Smooth muscle cell (in vitro differentiated cells): Measurements from ENCODE around the gene CLCN5. TPM values are rescaled to one million over a fixed set of nuclear protein-coding genes. Genes with fewer than 3 reads are reported as not detected.
A peak's percentile ranks its signal among the peaks of the same experiment; 100 is the strongest.

ENCODE experiments used
- DNase-seq: peaks from one replicate; lab custom pipeline; 2025; ENCODE audit not compliant: unreplicated experiment; lab: John Stamatoyannopoulos, UW
- H2AFZ ChIP-seq: fragments of 200-600 bp; sonication (generic); 2 replicates; pipeline ENCODE4 v1.6.0; 2016; ENCODE audit warnings: antibody characterized with exemption, low read depth, mild to moderate bottlenecking
- H3F3A ChIP-seq: fragments of 200-600 bp; sonication (generic); 2 replicates; pipeline ENCODE4 v1.6.0; 2017; ENCODE audit warnings: antibody characterized with exemption, low read depth
- H3K27ac ChIP-seq: fragments of 200-600 bp; sonication (generic); 2 replicates; pipeline ENCODE4 v1.5.1; 2016; ENCODE audit warnings: low read depth, mild to moderate bottlenecking
- H3K27me3 ChIP-seq: fragments of 200-600 bp; sonication (generic); 2 replicates; pipeline ENCODE4 v1.6.1; 2016; ENCODE audit warnings: low read depth, mild to moderate bottlenecking
- H3K36me3 ChIP-seq: fragments of 200-600 bp; sonication (generic); 2 replicates; pipeline ENCODE4 v1.5.1; 2016; ENCODE audit warnings: low read depth
- H3K4me1 ChIP-seq: fragments of 200-600 bp; sonication (generic); 2 replicates; pipeline ENCODE4 v1.5.1; 2016; ENCODE audit warnings: low read depth
- H3K4me2 ChIP-seq: fragments of 200-600 bp; sonication (generic); 2 replicates; pipeline ENCODE4 v1.6.0; 2016; ENCODE audit warnings: mild to moderate bottlenecking
- H3K4me3 ChIP-seq: fragments of 200-600 bp; sonication (generic); 2 replicates; pipeline ENCODE4 v1.5.1; 2016; ENCODE audit warnings: mild to moderate bottlenecking
- H3K79me2 ChIP-seq: fragments of 200-600 bp; sonication (generic); 2 replicates; pipeline ENCODE4 v1.6.0; 2016; ENCODE audit warnings: low read depth, mild to moderate bottlenecking
- H3K9ac ChIP-seq: fragments of 200-600 bp; sonication (generic); 2 replicates; pipeline ENCODE4 v1.6.0; 2016; ENCODE audit warnings: low read depth
- H3K9me3 ChIP-seq: fragments of 200-600 bp; sonication (generic); replicated peaks from 2 replicates; pipeline ENCODE4 v1.5.1; 2016; ENCODE audit warnings: low read depth
- H4K20me1 ChIP-seq: fragments of 200-600 bp; sonication (generic); 2 replicates; pipeline ENCODE4 v1.6.0; 2016; ENCODE audit warnings: low read depth
- WGBS: methylation state at CpG from one replicate; pipeline ENCODE4 v1.1.7; 2016; ENCODE audit warnings: low lambda C conversion rate; 5-methylcytosine and 5-hydroxymethylcytosine counted together
- polyA plus RNA-seq: library from polyadenylated mRNA; unstranded; fragments of >200 nt; fragmentation: Nextera tagmentation; extraction: Ambion mirVana; gene quantifications from 2 replicates; pipeline ENCODE4 v1.2.1, GENCODE V29; 2016
- total RNA-seq: library from RNA; depleted of rRNA; stranded (reverse); fragments of >200 nt; gene quantifications from 2 replicates; pipeline ENCODE4 v1.2.3, GENCODE V29; 2014
- TF ChIP-seq, protein P1 (sequence below): fragments of 200-600 bp; sonication (generic); IDR thresholded peaks from 2 replicates; pipeline ENCODE4 v1.5.1; 2017; ENCODE audit warnings: borderline replicate concordance, mild to moderate bottlenecking, antibody characterized with exemption; ENCODE audit not compliant: insufficient read depth, poor library complexity, severe bottlenecking

Gene CLCN5
- total and polyA plus RNA-seq, 2 experiments from 2014 or later, result 1.7 to 7.1 TPM

GRCh38 chrX:50098241-50098640, 175.8 kb downstream of the CLCN5 start:
- H3K4me2 ChIP-seq, result no peak overlapping the region
- no peak overlapping the region for H3K27ac ChIP-seq
- no peaks in the 10 kb centered on the region for H4K20me1 ChIP-seq
- no peak overlapping the region for H2AFZ ChIP-seq
- no peaks in the 10 kb centered on the region for H3K9me3 ChIP-seq
- TF ChIP-seq, protein P1, sequence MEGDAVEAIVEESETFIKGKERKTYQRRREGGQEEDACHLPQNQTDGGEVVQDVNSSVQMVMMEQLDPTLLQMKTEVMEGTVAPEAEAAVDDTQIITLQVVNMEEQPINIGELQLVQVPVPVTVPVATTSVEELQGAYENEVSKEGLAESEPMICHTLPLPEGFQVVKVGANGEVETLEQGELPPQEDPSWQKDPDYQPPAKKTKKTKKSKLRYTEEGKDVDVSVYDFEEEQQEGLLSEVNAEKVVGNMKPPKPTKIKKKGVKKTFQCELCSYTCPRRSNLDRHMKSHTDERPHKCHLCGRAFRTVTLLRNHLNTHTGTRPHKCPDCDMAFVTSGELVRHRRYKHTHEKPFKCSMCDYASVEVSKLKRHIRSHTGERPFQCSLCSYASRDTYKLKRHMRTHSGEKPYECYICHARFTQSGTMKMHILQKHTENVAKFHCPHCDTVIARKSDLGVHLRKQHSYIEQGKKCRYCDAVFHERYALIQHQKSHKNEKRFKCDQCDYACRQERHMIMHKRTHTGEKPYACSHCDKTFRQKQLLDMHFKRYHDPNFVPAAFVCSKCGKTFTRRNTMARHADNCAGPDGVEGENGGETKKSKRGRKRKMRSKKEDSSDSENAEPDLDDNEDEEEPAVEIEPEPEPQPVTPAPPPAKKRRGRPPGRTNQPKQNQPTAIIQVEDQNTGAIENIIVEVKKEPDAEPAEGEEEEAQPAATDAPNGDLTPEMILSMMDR, result no peak
- no peaks in the 10 kb centered on the region for H3K27me3 ChIP-seq
- H3F3A ChIP-seq, result no peaks in the 10 kb centered on the region
- no peaks in the 10 kb centered on the region for H3K4me1 ChIP-seq
- no peak overlapping the region for H3K4me3 ChIP-seq
- no peak for DNase-seq
- no peak overlapping the region for H3K9ac ChIP-seq
- H3K36me3 ChIP-seq, result no peaks in the 10 kb centered on the region
- 64% methylated on average over 3 of the region's 3 CpGs for WGBS
- H3K79me2 ChIP-seq, result no peaks in the 10 kb centered on the region

DNA sequence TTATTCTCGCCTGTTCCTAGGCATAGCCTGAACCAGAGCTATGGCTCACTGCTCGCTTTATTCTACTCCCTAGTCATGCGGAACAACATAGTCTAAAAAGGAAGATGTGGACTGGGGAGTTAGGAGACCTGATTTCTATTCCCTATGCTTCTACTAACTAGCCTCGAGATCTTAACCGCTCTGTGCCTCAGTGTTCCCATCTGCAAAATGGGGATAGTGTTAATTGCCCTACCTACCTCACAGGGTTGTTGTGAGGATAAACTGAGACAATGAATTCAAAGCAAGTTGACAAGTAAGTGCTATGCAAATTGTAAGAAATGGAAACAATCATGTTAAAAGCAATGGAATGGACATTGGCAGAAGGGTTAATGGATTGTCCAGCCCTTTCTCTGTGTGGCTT, 176.4 kb downstream of the CLCN5 start:
- Histone ChIP-seq H3K27ac (no peak overlapping the region), H2AFZ (no peak overlapping the region), H3K9ac (no peak overlapping the region), H3K36me3 (no peaks in the 10 kb centered on the region), H4K20me1 (no peaks in the 10 kb centered on the region), H3K4me2 (no peak overlapping the region), H3K4me3 (no peak overlapping the region), H3F3A (no peaks in the 10 kb centered on the region), H3K4me1 (no peaks in the 10 kb centered on the region), H3K9me3 (no peaks in the 10 kb centered on the region), H3K79me2 (no peaks in the 10 kb centered on the region), H3K27me3 (no peaks in the 10 kb centered on the region)
- DNase-seq, result no peak
- WGBS, result 79% methylated on average over 5 of the region's 5 CpGs
- TF ChIP-seq, protein P1, result no peak

DNA sequence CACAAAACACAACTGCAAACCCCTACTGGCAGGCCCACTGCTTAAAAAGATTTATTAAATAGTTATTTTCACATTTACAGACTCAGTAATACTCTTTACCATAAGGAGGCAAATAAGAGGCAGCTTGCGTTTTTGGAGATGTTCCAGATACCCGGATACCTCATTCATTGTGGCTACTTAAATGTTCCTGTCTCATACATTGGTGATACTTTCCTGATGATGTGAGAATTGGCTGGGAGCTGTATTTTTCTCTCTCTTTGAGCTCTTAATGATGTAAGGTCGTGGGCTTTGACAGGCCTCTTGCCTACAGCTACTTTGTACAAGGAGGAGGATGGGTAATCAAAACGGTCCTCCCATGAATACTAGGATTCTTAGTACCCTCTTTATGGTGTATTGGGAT, 176.9 kb downstream of the CLCN5 start:
- H2AFZ ChIP-seq, result no peak overlapping the region
- 65% methylated on average over 4 of the region's 4 CpGs for WGBS
- H3K4me3 ChIP-seq, result no peak overlapping the region
- no peak overlapping the region for H3K4me2 ChIP-seq
- TF ChIP-seq, protein P1, result no peak
- H3F3A ChIP-seq, result no peaks in the 10 kb centered on the region
- no peaks in the 10 kb centered on the region for H3K4me1 ChIP-seq
- H3K27ac ChIP-seq, result no peak overlapping the region
- H3K9me3 ChIP-seq, result no peaks in the 10 kb centered on the region
- no peaks in the 10 kb centered on the region for H3K27me3 ChIP-seq
- H3K9ac ChIP-seq, result no peak overlapping the region
- no peak for DNase-seq
- no peaks in the 10 kb centered on the region for H3K36me3 ChIP-seq
- H3K79me2 ChIP-seq, result no peaks in the 10 kb centered on the region
- H4K20me1 ChIP-seq, result no peaks in the 10 kb centered on the region

DNA sequence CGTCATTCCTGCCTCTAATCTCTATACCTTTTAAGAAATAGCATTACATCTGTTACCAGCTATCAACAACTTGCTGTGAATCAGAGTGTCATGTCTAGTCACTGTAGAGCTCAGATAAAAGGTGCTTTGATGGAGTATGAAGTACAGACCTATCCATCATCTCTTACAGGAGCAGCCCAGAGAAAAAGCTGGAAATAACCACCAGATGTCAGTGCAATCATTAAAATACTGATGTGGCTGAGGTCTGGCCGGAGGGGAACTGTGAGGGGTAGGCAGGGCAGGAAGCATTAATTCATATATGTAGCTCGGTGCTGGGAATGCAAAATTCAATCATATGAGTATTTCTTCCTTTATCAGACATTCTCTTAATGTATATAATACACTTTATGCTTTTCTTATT, 177.8 kb downstream of the CLCN5 start:
- H3K4me3 ChIP-seq, result no peak overlapping the region
- DNase-seq, result no peak
- no peaks in the 10 kb centered on the region for H3K4me1 ChIP-seq
- no peak overlapping the region for H3K4me2 ChIP-seq
- H3K79me2 ChIP-seq, result no peaks in the 10 kb centered on the region
- no peaks in the 10 kb centered on the region for H3K27me3 ChIP-seq
- no peaks in the 10 kb centered on the region for H4K20me1 ChIP-seq
- H3K9ac ChIP-seq, result no peak overlapping the region
- no peak overlapping the region for H2AFZ ChIP-seq
- H3F3A ChIP-seq, result no peaks in the 10 kb centered on the region
- 53% methylated on average over 3 of the region's 3 CpGs for WGBS
- no peaks in the 10 kb centered on the region for H3K9me3 ChIP-seq
- no peaks in the 10 kb centered on the region for H3K36me3 ChIP-seq
- TF ChIP-seq, protein P1, result peak; percentile 19
- no peak overlapping the region for H3K27ac ChIP-seq
